Left kidney (tissue), 8 donors: Measurements from ENCODE around the gene ADAM15. TPM values are rescaled to one million over a fixed set of nuclear protein-coding genes. Genes with fewer than 3 reads are reported as not detected.
A peak's percentile ranks its signal among the peaks of the same experiment; 100 is the strongest.

Source experiments
- DNase-seq: peaks from one replicate; pipeline ENCODE4 v3.0.0-alpha.2; 2013
- long read RNA-seq, 8 donors: transcript quantifications; one replicate each; lab custom pipeline, GENCODE V29; 2026
- polyA plus RNA-seq: library from polyadenylated mRNA; unstranded; fragments of 120-200 nt; gene quantifications from one replicate; pipeline ENCODE4 v1.2.1, GENCODE V29; 2013; ENCODE audit not compliant: insufficient read length

The ADAM15 gene, protein sequence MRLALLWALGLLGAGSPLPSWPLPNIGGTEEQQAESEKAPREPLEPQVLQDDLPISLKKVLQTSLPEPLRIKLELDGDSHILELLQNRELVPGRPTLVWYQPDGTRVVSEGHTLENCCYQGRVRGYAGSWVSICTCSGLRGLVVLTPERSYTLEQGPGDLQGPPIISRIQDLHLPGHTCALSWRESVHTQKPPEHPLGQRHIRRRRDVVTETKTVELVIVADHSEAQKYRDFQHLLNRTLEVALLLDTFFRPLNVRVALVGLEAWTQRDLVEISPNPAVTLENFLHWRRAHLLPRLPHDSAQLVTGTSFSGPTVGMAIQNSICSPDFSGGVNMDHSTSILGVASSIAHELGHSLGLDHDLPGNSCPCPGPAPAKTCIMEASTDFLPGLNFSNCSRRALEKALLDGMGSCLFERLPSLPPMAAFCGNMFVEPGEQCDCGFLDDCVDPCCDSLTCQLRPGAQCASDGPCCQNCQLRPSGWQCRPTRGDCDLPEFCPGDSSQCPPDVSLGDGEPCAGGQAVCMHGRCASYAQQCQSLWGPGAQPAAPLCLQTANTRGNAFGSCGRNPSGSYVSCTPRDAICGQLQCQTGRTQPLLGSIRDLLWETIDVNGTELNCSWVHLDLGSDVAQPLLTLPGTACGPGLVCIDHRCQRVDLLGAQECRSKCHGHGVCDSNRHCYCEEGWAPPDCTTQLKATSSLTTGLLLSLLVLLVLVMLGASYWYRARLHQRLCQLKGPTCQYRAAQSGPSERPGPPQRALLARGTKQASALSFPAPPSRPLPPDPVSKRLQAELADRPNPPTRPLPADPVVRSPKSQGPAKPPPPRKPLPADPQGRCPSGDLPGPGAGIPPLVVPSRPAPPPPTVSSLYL
- polyA plus RNA-seq = 41.9 TPM
- long read RNA-seq, donor 1, transcript ADAM15-201 (21 exons, 2,799 nt) = major isoform, 6 of 30 reads
- long read RNA-seq, donor 1, transcript ADAM15-213 (2 exons, 525 nt) = major isoform, 6 of 30 reads
- long read RNA-seq, donor 1, partial matches to known transcripts = 17 of 30 reads
- long read RNA-seq, donor 1, other reads (novel, unspliced or antisense) = 0 of 30 reads
- long read RNA-seq, donor 2, transcript ADAM15-213 (2 exons, 525 nt) = major isoform, 5 of 10 reads
- long read RNA-seq, donor 2, transcript ADAM15-201 (21 exons, 2,799 nt) = major isoform, 5 of 10 reads
- long read RNA-seq, donor 2, partial matches to known transcripts = 0 of 10 reads
- long read RNA-seq, donor 2, other reads (novel, unspliced or antisense) = 0 of 10 reads
- long read RNA-seq, donor 3, partial matches to known transcripts = 0 of 5 reads
- long read RNA-seq, donor 3, other reads (novel, unspliced or antisense) = 0 of 5 reads
- long read RNA-seq, donor 4 = 0 reads
- long read RNA-seq, donor 5, transcript ADAM15-201 (21 exons, 2,799 nt) = major isoform, 8 of 17 reads
- long read RNA-seq, donor 5, partial matches to known transcripts = 7 of 17 reads
- long read RNA-seq, donor 5, other reads (novel, unspliced or antisense) = 0 of 17 reads
- long read RNA-seq, donor 6, partial matches to known transcripts = 8 of 14 reads
- long read RNA-seq, donor 6, other reads (novel, unspliced or antisense) = 0 of 14 reads
- long read RNA-seq, donor 7, transcript ADAM15-213 (2 exons, 525 nt) = major isoform, 8 of 35 reads
- long read RNA-seq, donor 7, transcript ADAM15-201 (21 exons, 2,799 nt) = minor isoform, 7 of 35 reads
- long read RNA-seq, donor 7, partial matches to known transcripts = 20 of 35 reads
- long read RNA-seq, donor 7, other reads (novel, unspliced or antisense) = 0 of 35 reads
- long read RNA-seq, donor 8, partial matches to known transcripts = 0 of 4 reads
- long read RNA-seq, donor 8, other reads (novel, unspliced or antisense) = 0 of 4 reads

DNA sequence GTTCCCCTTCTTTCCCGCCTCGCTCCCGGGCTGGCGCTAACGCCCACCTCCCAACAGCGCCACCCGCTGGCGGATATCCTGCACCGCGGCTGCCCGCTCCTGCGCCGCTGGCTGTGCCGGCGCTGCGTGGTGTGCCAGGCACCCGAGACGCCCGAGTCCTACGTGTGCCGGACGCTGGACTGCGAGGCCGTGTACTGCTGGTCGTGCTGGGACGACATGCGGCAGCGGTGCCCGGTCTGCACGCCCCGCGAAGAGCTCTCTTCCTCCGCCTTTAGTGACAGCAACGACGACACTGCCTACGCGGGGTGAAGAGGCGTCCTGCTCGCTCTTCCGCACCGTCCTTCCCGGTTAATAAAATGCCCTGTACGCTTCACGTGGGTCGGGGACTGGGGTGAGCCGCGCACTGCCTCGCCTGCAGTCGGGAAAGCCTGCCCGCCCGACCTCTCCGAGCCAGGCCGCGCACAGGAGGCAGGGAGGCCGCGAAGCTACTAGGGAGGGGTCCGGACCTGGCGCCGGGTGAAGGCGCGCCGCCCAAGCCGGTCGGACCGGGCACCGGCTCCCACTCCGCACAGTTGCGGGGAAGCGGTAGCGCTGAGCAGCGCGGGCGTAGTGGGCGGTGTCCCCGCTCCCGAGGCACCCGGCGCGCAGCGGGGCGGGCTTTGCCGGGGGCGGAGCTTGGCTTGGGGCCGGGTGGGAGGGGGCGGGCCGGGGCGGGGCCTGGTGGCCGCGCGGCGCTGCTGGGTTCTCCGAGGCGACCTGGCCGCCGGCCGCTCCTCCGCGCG is at the start of gene ADAM15:
Gene ADAM15, plus strand, starts transcription at position 757 of the 782 bp plus-strand sequence. CDS start 71 bp downstream, outside the sequence.
- peak; percentile 64 for DNase-seq

DNA sequence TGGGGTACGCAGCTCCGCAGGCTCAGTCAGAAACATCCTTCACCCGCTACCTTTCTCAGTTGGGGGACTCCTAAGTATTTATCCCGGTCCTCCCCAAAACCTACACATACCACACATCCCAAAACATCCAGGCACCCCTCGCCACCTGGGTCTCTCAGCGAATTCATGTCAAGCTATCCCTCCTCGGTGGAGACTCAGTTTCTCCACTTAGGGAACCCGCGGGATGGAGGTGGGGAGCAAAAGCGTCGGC is 49.8 kb upstream of the ADAM15 start:
- no peak for DNase-seq

DNA sequence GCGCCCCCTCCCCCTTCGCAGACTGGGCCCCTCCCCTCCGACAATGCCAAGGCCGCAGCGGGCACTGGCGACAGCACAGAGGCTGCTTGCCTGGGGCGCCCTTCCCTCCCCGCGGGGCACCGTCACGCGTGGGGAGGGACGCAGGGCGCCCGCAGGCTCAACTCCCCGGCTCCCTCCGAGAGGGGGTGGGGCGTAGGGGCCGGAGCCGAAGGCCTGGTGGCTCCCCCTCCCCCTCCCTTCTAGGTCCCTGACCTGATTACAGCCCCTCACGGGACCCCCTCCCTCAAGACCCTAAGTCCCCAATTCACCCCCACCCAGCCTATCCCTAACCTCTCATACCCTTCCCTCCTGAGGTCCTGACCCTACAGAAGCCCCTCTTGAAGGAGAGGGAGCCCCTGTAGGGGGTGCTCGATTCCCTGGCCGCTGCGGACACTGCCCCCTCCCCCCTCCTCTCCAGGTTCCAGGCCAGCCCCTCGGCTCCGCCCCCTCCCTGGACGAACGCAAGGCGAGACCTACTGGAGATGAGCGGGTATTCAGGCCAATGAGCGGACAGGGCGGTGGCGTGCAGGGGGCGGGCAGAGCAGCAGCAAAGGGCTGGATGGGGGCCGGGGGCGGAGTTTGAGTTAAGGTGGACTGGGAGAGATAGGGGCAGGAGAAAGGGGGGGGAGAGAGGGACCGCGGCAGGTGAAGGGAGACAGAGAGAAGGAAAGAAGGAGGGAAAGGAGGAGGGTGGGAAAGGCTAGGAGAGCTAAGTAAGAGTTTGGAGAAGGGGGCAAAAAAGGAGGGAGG is 49.2 kb upstream of the ADAM15 start:
- peak; percentile 98 for DNase-seq

DNA sequence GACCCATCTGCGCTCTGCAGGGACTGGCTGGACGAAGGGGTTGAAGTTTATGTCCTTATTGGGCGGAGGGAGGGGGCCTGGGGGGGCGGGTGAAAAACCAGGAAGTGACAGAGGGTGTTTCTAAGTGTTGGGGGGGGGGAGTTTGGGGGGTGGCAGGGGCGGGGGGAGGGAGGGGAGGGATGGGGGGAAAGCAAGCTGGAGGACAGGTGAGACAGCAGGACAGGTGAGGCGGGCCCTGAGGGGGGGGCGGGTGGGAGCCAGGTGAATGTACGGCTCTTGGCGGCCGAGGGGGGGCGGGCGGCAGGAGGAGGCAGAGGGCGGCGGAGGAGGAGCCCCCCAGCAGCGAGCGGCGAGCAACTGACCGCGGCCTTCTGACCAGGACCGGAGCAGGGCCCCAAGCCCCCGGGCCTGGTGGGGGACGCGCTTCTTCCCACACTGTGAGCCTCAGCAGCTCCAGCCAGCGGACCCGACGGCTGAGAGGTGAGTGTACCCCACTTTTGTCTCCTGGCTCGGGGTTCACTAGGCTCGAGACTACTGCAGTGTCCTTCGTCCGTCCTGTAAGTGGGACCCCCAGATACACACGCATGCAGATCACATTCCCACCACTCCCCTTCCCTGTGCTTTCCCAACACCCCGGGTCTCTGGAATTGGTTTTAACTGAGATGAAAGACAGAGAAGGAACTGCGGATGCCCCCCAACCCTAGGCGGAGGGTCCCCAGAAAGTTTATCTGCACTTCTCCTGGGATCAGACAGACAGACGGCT is 48.5 kb upstream of the ADAM15 start, which contains the start of gene ZBTB7B:
Gene ZBTB7B, plus strand, starts transcription at position 339 of the 763 bp plus-strand sequence. CDS start 11,859 bp downstream, outside the sequence.
- no peak for DNase-seq

DNA sequence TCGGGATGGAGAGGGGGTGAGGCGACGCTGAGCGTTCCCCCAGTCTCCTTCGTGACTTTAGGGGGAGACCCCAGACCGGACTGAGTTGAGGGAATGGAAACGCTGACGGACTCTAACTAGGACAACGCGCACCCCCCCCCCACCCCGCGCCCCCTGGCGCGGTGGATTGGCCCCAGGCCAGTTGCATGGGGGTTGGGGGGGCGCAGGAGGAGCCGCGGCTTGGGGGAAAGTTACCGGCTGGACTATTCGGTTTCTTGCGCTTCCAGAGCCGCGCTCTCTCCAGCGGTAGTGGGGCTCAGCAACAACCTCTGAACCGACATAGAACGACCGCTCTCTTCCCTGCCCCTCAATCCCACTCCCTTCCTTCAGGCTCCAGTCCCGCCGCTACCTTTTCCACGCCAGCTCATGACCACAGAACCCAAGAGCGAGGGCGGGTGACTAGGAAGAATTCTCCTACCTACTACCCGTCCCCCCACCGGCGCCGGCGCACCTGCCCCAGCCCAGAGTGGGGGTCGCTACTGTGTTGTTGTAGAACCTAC is 47.8 kb upstream of the ADAM15 start:
- no peak for DNase-seq

DNA sequence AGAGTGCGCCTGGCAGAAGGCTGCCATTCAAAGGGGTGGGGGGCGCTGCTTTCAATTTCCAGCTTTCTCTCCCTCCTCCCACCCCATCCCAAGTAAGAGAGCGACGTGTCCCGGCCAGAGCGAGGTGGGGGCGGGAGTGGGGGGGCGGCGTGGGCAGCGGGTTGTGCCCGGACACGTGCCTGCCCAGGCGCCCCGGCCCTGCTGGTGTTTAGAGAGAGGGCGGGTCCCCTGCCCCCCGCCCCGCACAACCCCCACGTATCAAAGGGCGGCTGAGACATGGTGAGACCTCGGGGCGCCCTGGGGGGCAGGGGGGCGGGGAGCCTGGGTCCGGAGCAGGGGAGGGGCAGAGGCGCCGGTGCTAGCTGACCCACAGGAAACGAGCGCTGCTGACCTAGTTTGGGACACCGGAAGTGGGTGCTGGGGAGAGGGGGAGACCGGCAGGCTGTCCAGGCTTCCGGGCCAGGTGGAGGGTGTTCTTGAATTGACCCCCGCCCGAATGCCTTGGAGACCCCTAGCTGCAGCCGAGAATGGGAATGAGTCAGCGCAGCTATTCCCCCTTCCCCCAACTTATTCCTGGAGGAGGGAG is 47.3 kb upstream of the ADAM15 start:
- no peak for DNase-seq

DNA sequence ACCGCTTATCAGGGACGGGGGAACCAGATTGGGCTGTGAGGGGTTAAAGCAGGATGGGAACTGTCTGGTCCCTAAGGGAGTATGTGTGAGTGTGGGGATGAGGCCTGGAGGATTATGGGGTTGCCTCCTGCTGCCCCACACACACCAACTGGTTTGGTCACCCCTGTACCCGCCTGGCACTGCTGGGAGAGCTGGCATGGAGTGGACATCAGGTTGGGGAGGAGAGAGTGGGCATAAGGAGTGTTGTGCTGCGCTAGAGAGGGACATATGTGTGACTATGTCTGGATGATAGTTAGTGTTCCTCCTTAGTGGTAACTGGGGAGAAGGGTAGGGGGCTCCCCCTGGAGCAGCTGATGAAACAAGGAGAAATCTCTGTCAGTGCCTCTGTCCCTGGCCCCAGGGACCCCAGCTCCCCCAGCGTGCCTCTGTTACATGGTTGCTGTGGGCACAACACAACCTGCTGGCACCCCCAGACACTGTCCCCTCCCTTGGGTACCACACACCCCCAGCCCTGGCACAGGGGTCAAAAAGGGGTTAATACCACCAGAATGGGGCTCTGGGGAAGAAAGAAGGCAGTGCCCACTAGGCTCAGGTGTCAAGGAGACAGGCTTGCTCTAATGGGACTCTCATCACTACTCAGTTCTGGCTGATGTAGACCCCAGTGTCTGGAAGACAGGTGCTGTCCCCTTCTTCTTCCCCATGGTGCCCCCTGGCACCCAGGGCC is 46.6 kb upstream of the ADAM15 start:
- no peak for DNase-seq

DNA sequence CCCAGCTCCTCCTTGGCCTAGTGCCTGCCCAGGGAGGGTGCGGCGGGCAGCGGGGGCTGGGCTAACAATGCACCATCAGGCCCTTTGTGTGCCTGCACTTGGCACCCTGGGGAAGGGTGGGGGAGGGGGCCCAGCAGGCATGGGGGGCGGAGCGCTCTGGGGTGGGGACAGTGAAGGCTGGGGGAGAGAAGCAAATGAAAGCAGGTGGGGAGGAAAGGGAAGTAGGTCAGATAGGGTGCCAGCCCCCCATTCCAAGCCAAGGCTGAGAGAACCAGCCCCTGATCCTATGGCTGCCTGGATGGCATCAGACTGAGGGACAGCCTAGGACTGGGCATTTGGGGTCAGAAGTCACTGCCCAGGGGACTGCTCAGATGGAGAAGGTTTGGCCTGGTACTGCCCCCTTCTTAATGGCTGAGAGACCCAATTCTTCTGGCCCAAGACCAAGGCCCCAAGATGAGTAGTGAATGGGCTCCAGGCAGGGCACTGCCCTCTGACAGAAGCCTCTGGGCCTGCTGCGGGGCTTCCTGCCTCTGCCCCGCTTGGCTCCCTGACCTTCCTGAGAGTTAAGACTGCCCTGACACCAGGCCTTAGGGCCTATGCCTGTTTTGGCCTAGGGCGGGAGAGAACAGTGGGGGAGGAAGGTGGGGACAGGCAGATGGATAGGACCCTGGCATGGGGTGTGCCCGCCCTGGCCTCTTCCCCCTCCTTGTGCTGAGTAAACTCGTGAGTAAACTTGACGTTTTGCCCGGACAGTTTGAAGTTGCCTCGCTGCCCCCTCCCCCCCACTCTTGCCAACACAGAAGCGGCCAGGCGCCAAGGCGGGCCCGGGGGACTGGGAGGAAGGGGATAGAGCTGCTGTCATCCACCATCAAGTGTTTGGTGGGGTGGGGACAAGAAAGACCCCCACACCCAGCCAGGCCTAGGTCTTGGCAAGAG is 45.8 kb upstream of the ADAM15 start:
- no peak for DNase-seq

DNA sequence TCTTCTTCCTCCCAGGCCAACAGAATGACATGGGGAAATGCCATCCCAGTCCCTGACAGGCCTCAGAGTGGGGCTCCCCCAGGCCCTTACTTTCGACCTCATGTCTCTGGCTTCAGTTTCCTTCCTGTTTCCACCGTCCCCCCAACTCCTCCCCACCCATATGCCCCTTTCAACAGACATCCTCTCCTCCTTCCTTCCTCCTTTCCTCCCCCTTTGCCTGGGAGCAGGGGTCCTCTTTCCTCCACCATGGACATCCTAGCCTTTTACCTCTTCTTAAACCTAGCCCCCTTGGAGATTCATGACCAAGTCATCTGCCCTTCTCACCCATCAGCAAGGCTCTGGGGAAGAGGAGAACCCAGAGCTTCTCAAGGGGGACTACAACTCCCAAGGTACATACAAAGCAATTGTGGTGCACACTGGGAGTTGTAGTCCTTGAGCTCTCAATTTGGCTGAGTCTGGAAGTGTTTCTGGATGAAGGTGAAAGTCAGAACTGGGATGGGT is 44.5 kb upstream of the ADAM15 start:
- no peak for DNase-seq

DNA sequence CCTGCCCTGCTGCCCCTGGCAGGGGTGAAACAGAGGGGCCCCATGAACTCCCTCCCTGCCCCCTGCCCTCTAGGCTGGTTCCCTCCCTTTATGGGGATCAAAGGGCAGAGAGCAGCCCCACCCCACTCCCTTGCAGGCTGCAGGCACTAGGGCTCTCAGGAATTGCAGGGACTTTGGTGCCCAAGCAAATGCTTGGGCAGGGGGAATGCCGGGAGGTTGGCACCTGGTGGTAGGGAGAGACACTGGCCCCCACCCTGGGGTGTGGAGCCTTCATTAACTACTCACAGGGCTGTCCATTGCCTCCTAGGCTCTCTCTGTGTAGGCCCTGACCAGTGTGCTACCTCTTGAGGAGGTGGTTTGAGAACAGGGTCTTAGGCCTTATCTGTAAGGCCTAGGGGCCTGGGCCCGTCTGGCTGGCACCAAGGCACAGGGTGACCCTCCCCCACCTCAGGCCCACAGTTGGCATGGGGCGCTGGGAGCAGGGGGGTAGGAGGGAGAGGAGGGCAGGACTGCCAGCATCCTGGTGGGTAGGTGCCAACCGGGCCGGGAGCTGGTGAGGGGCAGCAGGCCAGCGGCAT is 43.8 kb upstream of the ADAM15 start:
- no peak for DNase-seq

DNA sequence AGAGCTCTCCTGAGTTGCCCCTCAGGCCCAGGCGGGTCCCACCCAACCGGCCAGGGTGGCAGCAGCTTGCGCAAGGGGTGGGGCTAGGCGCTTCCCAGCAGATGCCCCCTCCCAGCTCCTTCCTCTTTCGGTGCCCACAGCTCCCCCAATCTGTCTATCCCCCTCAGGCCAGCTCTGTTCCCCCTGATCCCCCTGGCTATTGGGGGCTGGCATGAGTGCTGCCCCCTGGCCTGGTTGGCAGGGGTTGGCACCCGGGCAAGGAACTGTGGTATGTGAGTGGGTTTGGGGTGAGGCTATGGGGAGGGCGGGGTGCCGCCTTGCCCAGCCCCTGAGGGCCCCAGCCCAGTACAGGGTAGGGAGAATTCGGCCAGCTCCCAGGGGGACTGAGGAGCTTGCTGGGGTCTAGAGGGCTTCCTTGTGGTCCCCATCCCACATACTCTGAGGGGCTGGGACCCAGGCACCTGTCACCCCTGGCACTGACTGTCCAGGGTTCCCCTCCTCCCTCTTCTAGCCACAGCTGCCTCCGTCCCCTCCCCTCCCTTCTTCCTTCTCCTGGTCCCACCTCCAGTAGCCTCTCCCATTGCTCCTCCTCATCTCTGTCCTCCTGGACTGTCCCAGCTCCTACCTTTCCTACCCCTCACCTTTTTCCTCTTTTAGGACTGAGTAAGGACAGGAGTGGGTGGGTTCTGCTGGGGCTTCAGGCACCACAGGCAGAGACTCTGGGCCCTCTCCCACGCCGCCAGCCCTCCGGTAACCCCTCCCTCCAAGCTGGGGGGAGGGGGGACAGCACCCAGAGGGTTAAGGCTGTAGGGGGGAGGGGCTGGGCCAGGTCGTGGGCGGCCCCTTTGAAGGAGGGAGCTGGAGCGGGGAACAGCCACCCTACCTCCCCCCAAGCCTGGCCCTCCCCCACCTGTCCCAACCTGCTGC is 42.8 kb upstream of the ADAM15 start:
- no peak for DNase-seq

DNA sequence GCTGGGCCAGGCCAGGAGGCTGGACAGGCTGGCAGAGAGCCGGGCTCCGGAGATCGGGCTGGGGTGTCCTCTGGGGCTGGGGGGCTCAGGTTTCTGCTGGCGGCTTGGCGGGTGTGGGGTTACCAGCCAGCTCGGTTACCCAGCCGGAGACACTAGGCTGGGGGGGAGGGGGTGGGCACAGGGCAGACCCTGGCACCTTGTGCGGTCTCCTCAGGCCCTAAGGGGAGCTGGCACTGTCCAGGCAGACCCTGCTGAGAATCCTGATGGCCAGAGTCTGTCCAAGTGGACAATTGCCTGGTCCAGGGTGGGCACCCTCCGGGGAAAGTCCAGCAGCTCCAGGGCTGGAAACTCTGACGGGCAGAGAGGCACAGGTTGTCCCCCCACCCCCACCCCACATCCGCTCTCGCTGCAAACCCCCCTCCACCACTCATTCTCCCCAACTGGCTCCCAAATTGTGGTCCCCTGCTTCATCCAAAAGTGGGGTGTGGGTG is 41.9 kb upstream of the ADAM15 start:
- no peak for DNase-seq

DNA sequence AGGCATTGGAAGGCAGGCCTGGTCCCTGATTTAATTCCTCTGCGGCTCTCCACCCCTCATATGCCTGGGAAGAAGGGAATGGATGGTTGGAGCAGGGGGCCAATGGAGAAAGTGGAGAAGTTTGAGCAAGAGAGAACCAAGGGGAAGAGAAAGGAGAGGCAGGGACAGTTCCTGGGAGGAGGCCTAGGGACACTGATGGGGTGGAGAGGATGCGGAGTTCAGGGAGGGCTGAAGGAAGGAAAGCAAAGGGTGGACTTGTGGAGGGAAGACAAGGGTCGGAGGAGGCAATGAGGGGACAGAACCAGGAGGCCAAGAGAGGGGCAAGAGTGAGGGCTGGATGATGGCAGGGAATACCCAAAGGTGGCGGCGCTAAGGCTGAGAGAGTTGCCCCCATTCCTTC is 41.4 kb upstream of the ADAM15 start:
- no peak for DNase-seq
